Neural cell (in vitro differentiated cells): ENCODE data around the gene CYP46A1. TPM values are rescaled to one million over a fixed set of nuclear protein-coding genes. Genes with fewer than 3 reads are reported as not detected.

Experiments used
- H2AFZ ChIP-seq: fragments of 200-600, 300-800 bp; sonication (generic), shearing (Covaris generic); 2 replicates; pipeline ENCODE4 v1.6.0; 2014; ENCODE audit warnings: low read depth, mild to moderate bottlenecking, antibody characterized with exemption, low read length, moderate library complexity
- H3F3A ChIP-seq: fragments of 200-600 bp; shearing (Covaris generic); 2 replicates; pipeline ENCODE4 v1.6.1; 2016; ENCODE audit warnings: mild to moderate bottlenecking, moderate library complexity, mixed read lengths, antibody characterized with exemption, low read length; ENCODE audit not compliant: insufficient read depth, poor library complexity, severe bottlenecking
- H3K27ac ChIP-seq: fragments of 200-600, 300-800 bp; sonication (generic), shearing (Covaris generic); 2 replicates; pipeline ENCODE4 v1.5.1; 2014; ENCODE audit warnings: mild to moderate bottlenecking, low read length, moderate library complexity
- H3K27me3 ChIP-seq: fragments of 300-800, 200-600 bp; sonication (generic), shearing (Covaris generic); 2 replicates; pipeline ENCODE4 v1.6.0; 2014; ENCODE audit warnings: mild to moderate bottlenecking, low read depth, low read length, moderate library complexity; ENCODE audit not compliant: insufficient read depth
- H3K36me3 ChIP-seq: fragments of 300-800, 200-600 bp; sonication (generic), shearing (Covaris generic); 2 replicates; pipeline ENCODE4 v1.5.1; 2014; ENCODE audit warnings: mild to moderate bottlenecking, antibody characterized with exemption, low read length, moderate library complexity; ENCODE audit not compliant: insufficient read depth
- H3K4me2 ChIP-seq: fragments of 300-800, 200-600 bp; sonication (generic), shearing (Covaris generic); 2 replicates; pipeline ENCODE4 v1.6.0; 2014; ENCODE audit warnings: mild to moderate bottlenecking, low read length
- H3K4me3 ChIP-seq: fragments of 300-800, 200-600 bp; sonication (generic), shearing (Covaris generic); 2 replicates; pipeline ENCODE4 v1.5.1; 2014; ENCODE audit warnings: mild to moderate bottlenecking, low read length, moderate library complexity
- H3K79me2 ChIP-seq: fragments of 200-600 bp; shearing (Covaris generic); replicated peaks from 2 replicates; pipeline ENCODE4 v1.6.0; 2014; ENCODE audit warnings: mild to moderate bottlenecking, low read length, moderate library complexity; ENCODE audit not compliant: insufficient read depth
- H3K9ac ChIP-seq: fragments of 300-800, 200-600 bp; sonication (generic), shearing (Covaris generic); 2 replicates; pipeline ENCODE4 v1.6.1; 2016; ENCODE audit warnings: mild to moderate bottlenecking, low read length, mixed read lengths
- H3K9me2 ChIP-seq: fragments of 200-600 bp; shearing (Covaris generic); 2 replicates; pipeline ENCODE4 v1.6.1; 2016; ENCODE audit warnings: mild to moderate bottlenecking, low read length, mixed read lengths; ENCODE audit not compliant: insufficient read depth
- H3K9me3 ChIP-seq: fragments of 200-600, 300-800 bp; sonication (generic), shearing (Covaris generic); 2 replicates; pipeline ENCODE4 v1.6.1; 2016; ENCODE audit warnings: mild to moderate bottlenecking, mixed run types, low read length, moderate library complexity, mixed read lengths
- H4K20me1 ChIP-seq: fragments of 200-600 bp; shearing (Covaris generic); 2 replicates; pipeline ENCODE4 v1.6.1; 2016; ENCODE audit warnings: mild to moderate bottlenecking, mixed run types; ENCODE audit not compliant: insufficient read depth
- CTCF ChIP-seq: fragments of 450-650 bp; IDR thresholded peaks from 2 replicates; pipeline ENCODE4 v1.5.1; 2014; ENCODE audit warnings: antibody characterized with exemption, mild to moderate bottlenecking, moderate library complexity; ENCODE audit not compliant: poor library complexity, severe bottlenecking
- EP300 ChIP-seq: fragments of 450-650 bp; conservative IDR thresholded peaks from 2 replicates; pipeline ENCODE4 v1.6.1; 2014; ENCODE audit warnings: antibody characterized with exemption, mild to moderate bottlenecking, moderate library complexity; ENCODE audit not compliant: poor library complexity, severe bottlenecking
- EZH2 ChIP-seq: fragments of 200-600, 300-800 bp; shearing (Covaris generic), sonication (generic); IDR thresholded peaks from 2 replicates; pipeline ENCODE4 v1.6.1; 2014; ENCODE audit warnings: antibody characterized with exemption, low read length, borderline replicate concordance, mild to moderate bottlenecking; ENCODE audit not compliant: insufficient read depth, poor library complexity, severe bottlenecking
- MXI1 ChIP-seq: fragments of 450-650 bp; conservative IDR thresholded peaks from 2 replicates; pipeline ENCODE4 v1.6.1; 2014; ENCODE audit warnings: antibody characterized with exemption, mild to moderate bottlenecking; ENCODE audit not compliant: poor library complexity, severe bottlenecking
- POLR2AphosphoS5 ChIP-seq: IDR thresholded peaks from 2 replicates; pipeline ENCODE4 v1.6.1; 2012
- RAD21 ChIP-seq: fragments of 450-650 bp; conservative IDR thresholded peaks from 2 replicates; pipeline ENCODE4 v1.6.1; 2014; ENCODE audit warnings: antibody characterized with exemption, mild to moderate bottlenecking, moderate library complexity
- REST ChIP-seq: IDR thresholded peaks from 2 replicates; pipeline ENCODE4 v1.6.1; 2012; ENCODE audit warnings: borderline replicate concordance
- SMC3 ChIP-seq: fragments of 450-650 bp; conservative IDR thresholded peaks from 2 replicates; pipeline ENCODE4 v1.6.1; 2014; ENCODE audit warnings: antibody characterized with exemption, mild to moderate bottlenecking, moderate library complexity; ENCODE audit not compliant: poor library complexity
- TAF1 ChIP-seq: IDR thresholded peaks from 2 replicates; pipeline ENCODE4 v1.6.1; 2012; ENCODE audit warnings: low read depth
- polyA plus RNA-seq: library from polyadenylated mRNA; depleted of rRNA; stranded (reverse); fragments of >200 nt; gene quantifications from 2 replicates; pipeline ENCODE4 v1.2.3, GENCODE V29; 2014

The CYP46A1 gene
- polyA plus RNA-seq, 1 donor from 2014 or later = 5.4 TPM

- H2AFZ ChIP-seq = no peak overlapping the region
- no peaks in the 10 kb centered on the region for H3K27me3 ChIP-seq
- no peaks in the 10 kb centered on the region for H4K20me1 ChIP-seq
- no peak overlapping the region for H3K27ac ChIP-seq
- no peaks in the 10 kb centered on the region for H3K36me3 ChIP-seq
- no peaks in the 10 kb centered on the region for H3K9me3 ChIP-seq
- H3K9me2 ChIP-seq = no peaks in the 10 kb centered on the region
- no peak overlapping the region for H3K4me3 ChIP-seq
- H3K79me2 ChIP-seq = no peaks in the 10 kb centered on the region
- no peak for TF ChIP-seq SMC3
- TF ChIP-seq RAD21 = no peak
- TF ChIP-seq POLR2AphosphoS5 = no peak
- no peak for TF ChIP-seq MXI1
- no peak for TF ChIP-seq TAF1
- no peak for TF ChIP-seq EZH2
- TF ChIP-seq REST = no peak
- TF ChIP-seq EP300 = no peak
- no peak for TF ChIP-seq CTCF
- H3K4me2 ChIP-seq = no peak overlapping the region
- H3K9ac ChIP-seq = no peak overlapping the region
- no peaks in the 10 kb centered on the region for H3F3A ChIP-seq
These were observed 14.1 kb downstream of the CYP46A1 start for GRCh38 chr14:99698236-99698635.

GRCh38 chr14:99698642-99699041, 14.5 kb downstream of the CYP46A1 start:
- Histone ChIP-seq H3K27ac (no peak overlapping the region), H2AFZ (no peak overlapping the region), H3F3A (no peaks in the 10 kb centered on the region), H3K27me3 (no peaks in the 10 kb centered on the region), H3K9ac (no peak overlapping the region), H3K79me2 (no peaks in the 10 kb centered on the region), H3K4me3 (no peak overlapping the region), H3K9me3 (peaks cover 3% of the 10 kb centered on the region), H3K36me3 (no peaks in the 10 kb centered on the region), H3K9me2 (no peaks in the 10 kb centered on the region), H4K20me1 (no peaks in the 10 kb centered on the region), H3K4me2 (no peak overlapping the region)
- TF ChIP-seq MXI1 = no peak
- no peak for TF ChIP-seq EP300
- TF ChIP-seq POLR2AphosphoS5 = no peak
- no peak for TF ChIP-seq REST
- TF ChIP-seq CTCF = no peak
- TF ChIP-seq RAD21 = no peak
- TF ChIP-seq EZH2 = no peak
- no peak for TF ChIP-seq SMC3
